AG09319 (cell line): ENCODE data around the gene REN.

Source experiments
- DNase-seq: peaks from one replicate; pipeline ENCODE4 v3.0.0-alpha.2; 2010; ENCODE audit warnings: low read depth; ENCODE audit errors: extremely low read depth
- TF ChIP-seq, protein P1 (sequence below): IDR thresholded peaks from 2 replicates; pipeline ENCODE4 v1.5.1; 2011; ENCODE audit warnings: low read depth, mild to moderate bottlenecking, inconsistent platforms, low read length, moderate library complexity

The REN gene

GRCh38 chr1:204196068-204196795, 30.1 kb upstream of the REN start, which contains the start of gene KISS1:
Gene KISS1, minus strand, starts transcription at chr1:204196491. Its CDS starts 3,615 bp downstream, at chr1:204192876.
- TF ChIP-seq, protein P1, sequence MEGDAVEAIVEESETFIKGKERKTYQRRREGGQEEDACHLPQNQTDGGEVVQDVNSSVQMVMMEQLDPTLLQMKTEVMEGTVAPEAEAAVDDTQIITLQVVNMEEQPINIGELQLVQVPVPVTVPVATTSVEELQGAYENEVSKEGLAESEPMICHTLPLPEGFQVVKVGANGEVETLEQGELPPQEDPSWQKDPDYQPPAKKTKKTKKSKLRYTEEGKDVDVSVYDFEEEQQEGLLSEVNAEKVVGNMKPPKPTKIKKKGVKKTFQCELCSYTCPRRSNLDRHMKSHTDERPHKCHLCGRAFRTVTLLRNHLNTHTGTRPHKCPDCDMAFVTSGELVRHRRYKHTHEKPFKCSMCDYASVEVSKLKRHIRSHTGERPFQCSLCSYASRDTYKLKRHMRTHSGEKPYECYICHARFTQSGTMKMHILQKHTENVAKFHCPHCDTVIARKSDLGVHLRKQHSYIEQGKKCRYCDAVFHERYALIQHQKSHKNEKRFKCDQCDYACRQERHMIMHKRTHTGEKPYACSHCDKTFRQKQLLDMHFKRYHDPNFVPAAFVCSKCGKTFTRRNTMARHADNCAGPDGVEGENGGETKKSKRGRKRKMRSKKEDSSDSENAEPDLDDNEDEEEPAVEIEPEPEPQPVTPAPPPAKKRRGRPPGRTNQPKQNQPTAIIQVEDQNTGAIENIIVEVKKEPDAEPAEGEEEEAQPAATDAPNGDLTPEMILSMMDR: no peak
- DNase-seq: no peak

- TF ChIP-seq, protein P1: no peak
- DNase-seq: no peak
Observed at GRCh38 chr1:204194771-204195170, 28.6 kb upstream of the REN start.

DNA sequence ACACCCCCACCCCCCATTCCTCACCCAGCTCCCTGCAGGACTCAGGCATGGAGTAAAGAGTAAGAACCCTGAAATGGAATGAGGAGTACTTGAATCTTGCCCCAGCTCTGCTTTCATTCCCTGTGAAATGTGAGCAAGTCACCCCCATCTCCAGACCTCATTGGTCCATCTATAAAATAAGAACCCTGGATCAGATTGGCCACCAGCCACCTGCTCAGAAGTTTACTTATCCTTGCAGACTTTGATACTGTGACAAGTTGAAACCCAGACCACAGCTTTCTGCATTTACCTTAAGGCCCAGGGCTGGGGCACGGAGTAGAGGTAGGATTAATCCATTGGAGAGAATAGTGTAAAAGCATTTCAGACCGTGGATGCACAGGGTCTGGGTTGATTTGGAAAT, 27.9 kb upstream of the REN start:
- TF ChIP-seq, protein P1: no peak
- DNase-seq: no peak

DNA sequence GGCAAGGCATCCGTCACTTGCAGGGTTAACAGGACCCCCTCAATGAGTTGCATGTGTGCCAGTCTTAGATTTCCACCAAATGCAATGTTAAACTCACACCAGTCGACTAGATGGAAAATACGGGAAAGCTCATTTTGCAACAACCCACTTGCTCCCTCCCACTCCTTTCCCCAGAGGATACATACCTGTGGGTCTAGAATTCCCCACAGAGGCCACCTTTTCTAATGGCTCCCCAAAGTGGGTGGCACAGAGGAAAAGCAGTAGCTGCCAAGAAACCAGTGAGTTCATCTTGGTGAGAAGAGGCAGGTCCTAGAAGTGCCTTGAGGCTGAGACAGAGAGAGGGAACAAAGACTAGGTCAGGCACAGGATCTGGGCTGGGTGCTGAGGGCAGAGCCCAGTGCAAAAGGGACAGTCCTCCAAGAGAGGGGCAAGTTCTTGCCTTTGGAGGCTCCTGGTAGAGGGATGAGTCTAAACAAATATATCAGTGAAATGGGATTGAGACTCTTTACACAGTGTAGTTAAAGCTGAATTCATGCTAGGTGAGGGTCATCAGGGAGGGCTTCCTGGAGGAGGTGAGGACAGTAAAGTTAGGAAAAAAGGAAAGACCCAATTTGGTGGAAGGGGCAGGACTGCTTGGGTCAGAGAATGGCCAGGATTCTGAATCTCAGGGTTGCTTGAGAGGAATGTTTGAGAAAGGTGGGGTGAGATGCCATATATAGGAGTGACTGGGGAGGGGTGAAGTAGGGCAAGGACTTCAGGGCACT, 26.6 kb upstream of the REN start:
- TF ChIP-seq, protein P1: no peak
- DNase-seq: no peak

GRCh38 chr1:204192046-204192445, 25.9 kb upstream of the REN start:
- TF ChIP-seq, protein P1: no peak
- no peak for DNase-seq

DNA sequence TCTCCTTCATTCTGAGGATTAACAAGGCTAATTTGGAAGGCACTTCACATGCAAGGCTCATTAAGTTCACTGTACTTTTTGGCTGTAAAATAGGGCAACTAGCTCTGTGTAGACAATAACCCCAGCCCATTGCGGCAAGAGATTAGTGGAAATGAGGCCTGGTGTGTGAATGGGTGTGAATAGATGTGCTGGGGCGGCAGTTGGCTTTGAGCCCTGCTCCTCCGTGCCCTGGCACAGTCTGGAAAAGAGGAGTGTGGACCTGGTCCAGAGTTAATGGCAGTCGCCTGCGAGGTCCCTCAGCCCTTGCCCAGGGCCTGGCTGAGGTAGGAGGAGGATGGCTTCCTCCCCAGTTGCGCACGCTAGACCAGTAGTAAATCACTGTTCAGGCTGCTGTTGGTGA, 25.3 kb upstream of the REN start:
- no peak for DNase-seq
- TF ChIP-seq, protein P1: no peak
